Fibroblast of lung (primary cell): ENCODE data around the gene KIAA1958.

Source experiments
- EZH2 ChIP-seq: IDR thresholded peaks from 2 replicates; pipeline ENCODE4 v1.5.1; 2012; ENCODE audit warnings: low read length, control low read depth, mild to moderate bottlenecking; ENCODE audit errors: missing control alignments
- TF ChIP-seq, protein P1 (sequence below), 2 donors: IDR thresholded peaks in 1 of 2; conservative IDR thresholded peaks in 1 of 2; 1 replicate in 1 of 2; 2 replicates in 1 of 2; pipeline ENCODE4 v1.5.1; 2011 to 2012; ENCODE audit warnings: low read length in 2 of 2, control low read depth in 1 of 2, inconsistent platforms in 1 of 2, low read depth in 1 of 2, mild to moderate bottlenecking in 1 of 2

DNA sequence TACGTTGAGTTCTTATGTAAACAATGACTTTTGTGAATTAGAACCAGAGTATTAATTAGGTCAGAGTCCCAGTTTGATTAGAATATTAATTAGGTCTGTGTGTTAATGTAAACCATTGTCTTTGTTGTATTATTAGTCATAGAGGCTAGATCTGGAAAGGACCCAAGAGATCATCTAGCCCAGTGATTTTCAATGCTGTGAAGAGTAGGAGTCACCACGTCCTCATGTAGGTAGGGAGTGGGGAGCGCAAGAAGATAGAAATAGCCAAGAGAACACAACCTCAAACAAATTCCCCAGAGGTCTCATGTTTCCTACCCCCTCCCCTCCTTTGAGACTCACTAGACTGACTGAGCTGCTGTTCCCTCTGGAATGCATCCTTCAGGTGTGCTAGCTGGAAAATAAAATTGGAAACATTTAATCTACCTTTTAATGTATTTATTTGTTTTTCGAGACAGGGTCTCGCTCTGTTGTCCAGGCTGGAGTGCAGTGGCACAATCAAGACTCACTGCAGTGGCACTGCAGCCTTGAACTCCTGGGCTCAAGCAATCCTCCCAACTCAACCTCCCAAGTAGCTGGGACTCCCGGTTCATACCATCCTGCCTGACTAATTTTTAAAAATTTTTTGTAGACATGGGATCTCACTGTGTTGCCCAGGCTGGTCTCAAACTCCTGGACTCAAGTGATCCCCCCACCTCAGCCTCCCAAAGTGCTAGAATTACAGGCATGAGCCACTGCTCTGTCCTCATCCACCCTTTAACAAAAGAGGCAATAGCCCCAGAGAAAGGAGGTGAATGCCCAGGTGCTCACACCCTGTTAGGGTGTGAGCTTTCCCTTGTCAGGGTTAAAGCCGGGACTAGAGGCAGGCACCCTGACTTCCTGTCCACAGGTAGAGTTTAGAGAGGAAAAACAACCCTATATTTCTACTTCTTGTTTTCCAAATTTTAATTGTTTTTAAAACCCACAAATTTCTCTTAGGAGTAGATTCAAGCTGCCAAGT is 138.4 kb downstream of the KIAA1958 start:
- TF ChIP-seq, protein P1, sequence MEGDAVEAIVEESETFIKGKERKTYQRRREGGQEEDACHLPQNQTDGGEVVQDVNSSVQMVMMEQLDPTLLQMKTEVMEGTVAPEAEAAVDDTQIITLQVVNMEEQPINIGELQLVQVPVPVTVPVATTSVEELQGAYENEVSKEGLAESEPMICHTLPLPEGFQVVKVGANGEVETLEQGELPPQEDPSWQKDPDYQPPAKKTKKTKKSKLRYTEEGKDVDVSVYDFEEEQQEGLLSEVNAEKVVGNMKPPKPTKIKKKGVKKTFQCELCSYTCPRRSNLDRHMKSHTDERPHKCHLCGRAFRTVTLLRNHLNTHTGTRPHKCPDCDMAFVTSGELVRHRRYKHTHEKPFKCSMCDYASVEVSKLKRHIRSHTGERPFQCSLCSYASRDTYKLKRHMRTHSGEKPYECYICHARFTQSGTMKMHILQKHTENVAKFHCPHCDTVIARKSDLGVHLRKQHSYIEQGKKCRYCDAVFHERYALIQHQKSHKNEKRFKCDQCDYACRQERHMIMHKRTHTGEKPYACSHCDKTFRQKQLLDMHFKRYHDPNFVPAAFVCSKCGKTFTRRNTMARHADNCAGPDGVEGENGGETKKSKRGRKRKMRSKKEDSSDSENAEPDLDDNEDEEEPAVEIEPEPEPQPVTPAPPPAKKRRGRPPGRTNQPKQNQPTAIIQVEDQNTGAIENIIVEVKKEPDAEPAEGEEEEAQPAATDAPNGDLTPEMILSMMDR (conservative IDR thresholded peaks at IDR 0.05 in 1 of 2, IDR thresholded peaks at IDR 0.05 in 1 of 2; ENCODE audit: low read depth in 1 of 2, low read length in 2 of 2): no peak
- no peak for TF ChIP-seq EZH2
